Keratinocyte (primary cell): ENCODE measurements around the gene PRLR. TPM values are rescaled to one million over a fixed set of nuclear protein-coding genes. Genes with fewer than 3 reads are reported as not detected.

ENCODE experiments used
- DNase-seq: peaks from one replicate; pipeline ENCODE4 v3.0.0-alpha.2; 2011; ENCODE audit warnings: low read depth, missing footprints, low spot score
- FAIRE-seq: peaks from 2 replicates; lab custom pipeline; 2011; peaks lifted over from hg19 to GRCh38; lab: Jason Lieb, UNC
- H2AFZ ChIP-seq: 2 replicates; pipeline ENCODE4 v1.6.0; 2012; ENCODE audit warnings: low read length, control low read depth, inconsistent platforms; ENCODE audit not compliant: control insufficient read depth
- H3K27ac ChIP-seq: 2 replicates; pipeline ENCODE4 v1.5.1; 2011; ENCODE audit warnings: low read length; ENCODE audit not compliant: control insufficient read depth, insufficient read depth
- H3K27me3 ChIP-seq: 3 replicates; pipeline ENCODE4 v1.6.0; 2011; ENCODE audit warnings: low read length; ENCODE audit not compliant: control insufficient read depth, insufficient read depth; ENCODE audit errors: extremely low read depth
- H3K36me3 ChIP-seq, 2 experiments: 2 replicates in 1 of 2; 3 replicates in 1 of 2; pipeline ENCODE4 v1.5.1; 2011; ENCODE audit warnings: low read length in 2 of 2, mild to moderate bottlenecking in 1 of 2; ENCODE audit not compliant: control insufficient read depth in 2 of 2, insufficient read depth in 2 of 2; ENCODE audit errors: extremely low read depth in 1 of 2
- H3K4me1 ChIP-seq: 3 replicates; pipeline ENCODE4 v1.5.1; 2011; ENCODE audit warnings: low read length; ENCODE audit not compliant: control insufficient read depth, insufficient read depth; ENCODE audit errors: extremely low read depth
- H3K4me2 ChIP-seq: 3 replicates; pipeline ENCODE4 v1.6.0; 2011; ENCODE audit warnings: low read depth, low read length; ENCODE audit not compliant: control insufficient read depth, insufficient read depth; ENCODE audit errors: extremely low read depth
- H3K4me3 ChIP-seq, 3 experiments: fragments of 200-600 bp in 1 of 3; sonication (generic) in 1 of 3; 2 replicates in 2 of 3; 3 replicates in 1 of 3; pipeline ENCODE4 v1.5.1; 2011 to 2016; ENCODE audit warnings: low read length in 3 of 3, mild to moderate bottlenecking in 3 of 3, control low read depth in 2 of 3, inconsistent platforms in 1 of 3, low read depth in 1 of 3, mixed read lengths in 1 of 3, mixed run types in 1 of 3, moderate library complexity in 1 of 3; ENCODE audit not compliant: control insufficient read depth in 2 of 3, insufficient read depth in 2 of 3; ENCODE audit errors: extremely low read depth in 1 of 3
- H3K79me2 ChIP-seq: 2 replicates; pipeline ENCODE4 v1.6.0; 2012; ENCODE audit warnings: low read length; ENCODE audit not compliant: control insufficient read depth, insufficient read depth
- H3K9ac ChIP-seq: 3 replicates; pipeline ENCODE4 v1.6.0; 2011; ENCODE audit warnings: low read length; ENCODE audit not compliant: control insufficient read depth, insufficient read depth; ENCODE audit errors: extremely low read depth
- H3K9me1 ChIP-seq: 3 replicates; pipeline ENCODE4 v1.6.0; 2011; ENCODE audit warnings: low read length; ENCODE audit not compliant: control insufficient read depth, insufficient read depth; ENCODE audit errors: extremely low read depth
- H3K9me3 ChIP-seq: 2 replicates; pipeline ENCODE4 v1.5.1; 2012; ENCODE audit warnings: low read depth, low read length; ENCODE audit not compliant: control insufficient read depth
- H4K20me1 ChIP-seq: 3 replicates; pipeline ENCODE4 v1.6.0; 2011; ENCODE audit warnings: low read length; ENCODE audit not compliant: control insufficient read depth, insufficient read depth; ENCODE audit errors: extremely low read depth
- CTCF ChIP-seq, 3 experiments: IDR thresholded peaks in 1 of 3; conservative IDR thresholded peaks in 1 of 3; optimal IDR thresholded peaks in 1 of 3; 2 replicates in 2 of 3; 3 replicates in 1 of 3; pipeline versions ENCODE3 to v1.5.1; 2011; ENCODE audit warnings: low read length in 3 of 3, mild to moderate bottlenecking in 3 of 3, moderate library complexity in 2 of 3, control low read depth in 1 of 3, inconsistent platforms in 1 of 3; ENCODE audit not compliant: insufficient read depth in 2 of 3; ENCODE audit errors: extremely low read depth in 1 of 3
- EZH2 ChIP-seq: IDR thresholded peaks from one replicate; pipeline ENCODE4 v1.6.1; 2012; ENCODE audit warnings: inconsistent platforms, mild to moderate bottlenecking, low read length, moderate library complexity
- dilution Hi-C: fragments of 300-500 bp; cut with MboI; formaldehyde crosslinking; loops from one replicate; pipeline ENCODE4 v1.7.0; 2020; ENCODE audit warnings: low sequenced_read_pairs; ENCODE audit not compliant: extremely low pct_ligation_motif_present
- polyA plus RNA-seq, 5 experiments: library from polyadenylated mRNA; depleted of rRNA in 3 of 5; stranded (reverse) in 3 of 5; stranded (forward) in 1 of 5; unstranded in 1 of 5; fragments of >200 nt; gene quantifications; 1 replicate in 1 of 5; 2 replicates in 3 of 5; 3 replicates in 1 of 5; pipeline versions ENCODE4 v1.2.1 to v1.2.3, GENCODE V29; 2011 to 2012; ENCODE audit warnings: missing spikeins in 2 of 5, low read depth in 1 of 5, low replicate concordance in 1 of 5

The PRLR gene
- polyA plus RNA-seq, 1 donor (not counting 4 experiments of a cell fraction or from before 2014, with no cell fraction given): 0.04 TPM

GRCh38 chr5:35158622-35159369, 71.5 kb downstream of the PRLR start:
- H3K27ac ChIP-seq: no peak overlapping the region
- dilution Hi-C loops: no loop called here
- FAIRE-seq: no peak

GRCh38 chr5:35158204-35158603, 72.1 kb downstream of the PRLR start:
- no peaks in the 10 kb centered on the region for H3K79me2 ChIP-seq
- dilution Hi-C loops: no loop called here
- H3K4me1 ChIP-seq: no peaks in the 10 kb centered on the region
- no peaks in the 10 kb centered on the region for H4K20me1 ChIP-seq
- H3K9me1 ChIP-seq: no peaks in the 10 kb centered on the region
- H3K27me3 ChIP-seq: peaks cover 7% of the 10 kb centered on the region
- no peak for DNase-seq
- H3K36me3 ChIP-seq: no peaks in the 10 kb centered on the region
- no peak overlapping the region for H3K9ac ChIP-seq
- FAIRE-seq: no peak
- H3K4me2 ChIP-seq: no peak overlapping the region
- TF ChIP-seq CTCF (optimal IDR thresholded peaks at IDR 0.05 in 1 of 3, IDR thresholded peaks at IDR 0.05 in 1 of 3, conservative IDR thresholded peaks at IDR 0.05 in 1 of 3; ENCODE audit: extremely low read depth in 1 of 3, insufficient read depth in 2 of 3, low read length in 3 of 3) (no peak), EZH2 (no peak)
- H3K9me3 ChIP-seq: no peaks in the 10 kb centered on the region
- no peak overlapping the region for H3K4me3 ChIP-seq
- no peak overlapping the region for H2AFZ ChIP-seq
- no peak overlapping the region for H3K27ac ChIP-seq

More at GRCh38 chr5:35158622-35159369, 71.5 kb downstream of the PRLR start:
- Histone ChIP-seq H3K9ac (no peak overlapping the region), H3K9me3 (no peaks in the 10 kb centered on the region), H3K4me2 (no peak overlapping the region), H3K9me1 (no peaks in the 10 kb centered on the region), H3K36me3 (no peaks in the 10 kb centered on the region), H3K79me2 (no peaks in the 10 kb centered on the region), H3K4me1 (no peaks in the 10 kb centered on the region), H3K4me3 (no peak overlapping the region), H4K20me1 (no peaks in the 10 kb centered on the region), H3K27me3 (peaks cover 7% of the 10 kb centered on the region), H2AFZ (no peak overlapping the region)
- no peak for TF ChIP-seq EZH2
- no peak for TF ChIP-seq CTCF (optimal IDR thresholded peaks at IDR 0.05 in 1 of 3, IDR thresholded peaks at IDR 0.05 in 1 of 3, conservative IDR thresholded peaks at IDR 0.05 in 1 of 3; ENCODE audit: extremely low read depth in 1 of 3, insufficient read depth in 2 of 3, low read length in 3 of 3)
- DNase-seq: no peak
